Erythroblast (primary cell): ENCODE measurements around the gene KMT2E.

Experiments used
- GATA1 ChIP-seq: IDR thresholded peaks from 2 replicates; pipeline ENCODE4 v1.6.1; 2011; ENCODE audit warnings: low read depth, mild to moderate bottlenecking, control low read depth, low read length, moderate library complexity
- POLR2A ChIP-seq: IDR thresholded peaks from 2 replicates; pipeline ENCODE4 v1.6.1; 2011; ENCODE audit warnings: mild to moderate bottlenecking, low read length

DNA sequence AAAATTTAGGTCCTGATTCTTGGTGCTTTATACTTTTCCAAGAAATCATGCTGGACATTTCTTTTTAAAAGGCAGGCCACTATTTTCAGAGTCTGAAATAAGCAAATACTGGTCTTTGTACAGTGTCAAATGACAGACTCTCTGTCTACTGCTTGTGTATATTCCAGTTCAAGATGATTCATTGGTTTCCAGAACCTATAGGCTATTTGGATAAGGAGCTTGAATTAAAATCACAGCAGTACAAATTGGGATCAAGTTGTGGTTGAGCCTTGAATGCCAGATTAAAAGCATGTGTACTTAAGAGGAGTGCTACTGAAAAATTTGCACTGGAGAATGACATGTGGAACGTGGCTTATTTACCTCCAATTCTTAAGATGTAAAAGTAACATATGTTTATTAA lies 10.7 kb downstream of the KMT2E start:
- no peak for TF ChIP-seq POLR2A
- TF ChIP-seq GATA1, result no peak
